NCI-H2107 treated with DMSO at 0.1 percent for 48 hours (cell line): Measurements from ENCODE around the gene LRCOL1.
"Not testable (repeated sequence)": the region's sequence is repeated elsewhere in the genome, so short reads cannot be mapped to it uniquely, and the experiment has no call there.

Experiments
- DNase-seq: peaks from one replicate; lab custom pipeline; 2025; ENCODE audit not compliant: unreplicated experiment; lab: John Stamatoyannopoulos, UW

Gene LRCOL1

GRCh38 chr12:132602572-132603239, 7.7 kb downstream of the LRCOL1 start:
- no peak for DNase-seq

- no peak for DNase-seq
These were observed 9.1 kb downstream of the LRCOL1 start for GRCh38 chr12:132601171-132601883.

GRCh38 chr12:132600048-132601032, 10.0 kb downstream of the LRCOL1 start:
- DNase-seq = peak; percentile 81

- DNase-seq = not testable (repeated sequence)
These were observed 10.9 kb downstream of the LRCOL1 start for GRCh38 chr12:132599502-132599901.

- no peak for DNase-seq
These were observed 12.8 kb downstream of the LRCOL1 start for GRCh38 chr12:132597333-132598316.

GRCh38 chr12:132596016-132596415, 14.4 kb downstream of the LRCOL1 start:
- no peak for DNase-seq

- no peak for DNase-seq
These were observed 15.2 kb downstream of the LRCOL1 start for GRCh38 chr12:132595183-132595582.

- peak; percentile 95 for DNase-seq
These were observed 16.4 kb downstream of the LRCOL1 start for GRCh38 chr12:132593938-132594358.

GRCh38 chr12:132593521-132593920, 16.9 kb downstream of the LRCOL1 start:
- DNase-seq = no peak

- DNase-seq = no peak
These were observed 17.3 kb downstream of the LRCOL1 start for GRCh38 chr12:132593071-132593470.

- DNase-seq = no peak
These were observed 18.0 kb downstream of the LRCOL1 start for GRCh38 chr12:132592282-132592970.

GRCh38 chr12:132591107-132591935, 19.1 kb downstream of the LRCOL1 start:
- DNase-seq = no peak

- no peak for DNase-seq
These were observed 21.3 kb downstream of the LRCOL1 start for GRCh38 chr12:132588821-132589669.

GRCh38 chr12:132588319-132588718, 22.1 kb downstream of the LRCOL1 start:
- no peak for DNase-seq

- no peak for DNase-seq
These were observed 22.6 kb downstream of the LRCOL1 start for GRCh38 chr12:132587781-132588180.

- DNase-seq = no peak
These were observed 23.5 kb downstream of the LRCOL1 start for GRCh38 chr12:132586929-132587328.

- no peak for DNase-seq
These were observed 25.2 kb downstream of the LRCOL1 start for GRCh38 chr12:132585177-132585576.

- no peak for DNase-seq
These were observed 26.0 kb downstream of the LRCOL1 start for GRCh38 chr12:132584429-132584828.
